ENCODE data around the gene ACO2.

DNA sequence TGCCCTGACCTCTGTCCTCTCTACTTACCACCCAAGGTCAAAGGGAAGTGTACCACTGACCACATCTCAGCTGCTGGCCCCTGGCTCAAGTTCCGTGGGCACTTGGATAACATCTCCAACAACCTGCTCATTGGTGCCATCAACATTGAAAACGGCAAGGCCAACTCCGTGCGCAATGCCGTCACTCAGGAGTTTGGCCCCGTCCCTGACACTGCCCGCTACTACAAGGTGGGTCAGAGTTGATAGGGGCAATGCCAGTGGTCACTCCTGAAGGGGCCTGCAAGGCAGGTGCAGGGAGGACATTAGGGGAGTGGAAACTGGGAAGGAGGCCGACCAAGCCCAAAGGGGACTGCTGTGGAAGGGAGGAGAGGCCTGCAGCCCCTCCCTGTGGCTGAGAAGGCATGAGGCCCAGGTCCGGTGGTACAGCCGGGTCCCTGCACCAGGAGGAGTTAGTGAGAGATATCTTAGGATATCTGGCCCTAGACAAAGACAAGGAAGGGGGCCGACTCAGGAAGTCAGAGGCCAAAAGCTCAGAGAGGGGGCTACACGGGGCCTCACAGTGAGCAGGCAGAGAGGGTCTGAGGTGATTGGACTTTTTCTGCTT, 57.4 kb downstream of the ACO2 start:
- TF ChIP-seq, protein P1, sequence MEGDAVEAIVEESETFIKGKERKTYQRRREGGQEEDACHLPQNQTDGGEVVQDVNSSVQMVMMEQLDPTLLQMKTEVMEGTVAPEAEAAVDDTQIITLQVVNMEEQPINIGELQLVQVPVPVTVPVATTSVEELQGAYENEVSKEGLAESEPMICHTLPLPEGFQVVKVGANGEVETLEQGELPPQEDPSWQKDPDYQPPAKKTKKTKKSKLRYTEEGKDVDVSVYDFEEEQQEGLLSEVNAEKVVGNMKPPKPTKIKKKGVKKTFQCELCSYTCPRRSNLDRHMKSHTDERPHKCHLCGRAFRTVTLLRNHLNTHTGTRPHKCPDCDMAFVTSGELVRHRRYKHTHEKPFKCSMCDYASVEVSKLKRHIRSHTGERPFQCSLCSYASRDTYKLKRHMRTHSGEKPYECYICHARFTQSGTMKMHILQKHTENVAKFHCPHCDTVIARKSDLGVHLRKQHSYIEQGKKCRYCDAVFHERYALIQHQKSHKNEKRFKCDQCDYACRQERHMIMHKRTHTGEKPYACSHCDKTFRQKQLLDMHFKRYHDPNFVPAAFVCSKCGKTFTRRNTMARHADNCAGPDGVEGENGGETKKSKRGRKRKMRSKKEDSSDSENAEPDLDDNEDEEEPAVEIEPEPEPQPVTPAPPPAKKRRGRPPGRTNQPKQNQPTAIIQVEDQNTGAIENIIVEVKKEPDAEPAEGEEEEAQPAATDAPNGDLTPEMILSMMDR (IDR thresholded peaks at IDR 0.05; ENCODE audit: low read depth, low read length) = no peak
- TF ChIP-seq EZH2phosphoT487 (IDR thresholded peaks at IDR 0.05; ENCODE audit: low read depth) = no peak
